ENCODE measurements around the gene NEK1.

NEK1 gene

GRCh38 chr4:169346840-169347239 lies 265.5 kb downstream of the NEK1 start:
- Histone ChIP-seq H3K27ac (ENCODE audit: low read depth, low read length) (no peak overlapping the region), H3K9ac (ENCODE audit: low read length) (no peak overlapping the region), H2AFZ (ENCODE audit: low read depth, low read length, severe bottlenecking) (no peak overlapping the region), H3K79me2 (ENCODE audit: insufficient read depth, low read length) (no peaks in the 10 kb centered on the region), H3K9me2 (replicated peaks; ENCODE audit: insufficient read depth, low read length) (no peaks in the 10 kb centered on the region), H3K36me3 (ENCODE audit: low read length) (no peaks in the 10 kb centered on the region), H3F3A (ENCODE audit: insufficient read depth) (no peaks in the 10 kb centered on the region), H3K9me3 (ENCODE audit: insufficient read depth, low read length) (no peaks in the 10 kb centered on the region), H3K27me3 (ENCODE audit: low read length) (no peaks in the 10 kb centered on the region), H3K4me3 (ENCODE audit: insufficient read depth, low read length, poor library complexity, severe bottlenecking) (no peak overlapping the region), H4K20me1 (ENCODE audit: low read depth, low read length) (no peaks in the 10 kb centered on the region), H3K4me2 (ENCODE audit: low read depth, low read length, poor library complexity, severe bottlenecking) (no peak overlapping the region)
- no peak for TF ChIP-seq CTCF (IDR thresholded peaks at IDR 0.05; ENCODE audit: insufficient read depth, low read length, poor library complexity, severe bottlenecking)
- TF ChIP-seq EZH2phosphoT487 (conservative IDR thresholded peaks at IDR 0.05; ENCODE audit: low read length), result no peak

- TF ChIP-seq CTCF (IDR thresholded peaks at IDR 0.05; ENCODE audit: insufficient read depth, low read length, poor library complexity, severe bottlenecking), result no peak
- TF ChIP-seq EZH2phosphoT487 (conservative IDR thresholded peaks at IDR 0.05; ENCODE audit: low read length), result no peak
- no peaks in the 10 kb centered on the region for H4K20me1 ChIP-seq (ENCODE audit: low read depth, low read length)
- no peak overlapping the region for H3K27ac ChIP-seq (ENCODE audit: low read depth, low read length)
- H2AFZ ChIP-seq (ENCODE audit: low read depth, low read length, severe bottlenecking), result no peak overlapping the region
- no peak overlapping the region for H3K4me2 ChIP-seq (ENCODE audit: low read depth, low read length, poor library complexity, severe bottlenecking)
- no peaks in the 10 kb centered on the region for H3K9me3 ChIP-seq (ENCODE audit: insufficient read depth, low read length)
- no peak overlapping the region for H3K9ac ChIP-seq (ENCODE audit: low read length)
- H3K27me3 ChIP-seq (ENCODE audit: low read length), result no peaks in the 10 kb centered on the region
- H3K79me2 ChIP-seq (ENCODE audit: insufficient read depth, low read length), result no peaks in the 10 kb centered on the region
- H3K4me3 ChIP-seq (ENCODE audit: insufficient read depth, low read length, poor library complexity, severe bottlenecking), result no peak overlapping the region
- no peaks in the 10 kb centered on the region for H3K36me3 ChIP-seq (ENCODE audit: low read length)
- no peaks in the 10 kb centered on the region for H3F3A ChIP-seq (ENCODE audit: insufficient read depth)
- H3K9me2 ChIP-seq (replicated peaks; ENCODE audit: insufficient read depth, low read length), result no peaks in the 10 kb centered on the region
These were observed 267.1 kb downstream of the NEK1 start for GRCh38 chr4:169345316-169345721.
